Measurements from ENCODE around the gene TMEM125.

The TMEM125 gene

DNA sequence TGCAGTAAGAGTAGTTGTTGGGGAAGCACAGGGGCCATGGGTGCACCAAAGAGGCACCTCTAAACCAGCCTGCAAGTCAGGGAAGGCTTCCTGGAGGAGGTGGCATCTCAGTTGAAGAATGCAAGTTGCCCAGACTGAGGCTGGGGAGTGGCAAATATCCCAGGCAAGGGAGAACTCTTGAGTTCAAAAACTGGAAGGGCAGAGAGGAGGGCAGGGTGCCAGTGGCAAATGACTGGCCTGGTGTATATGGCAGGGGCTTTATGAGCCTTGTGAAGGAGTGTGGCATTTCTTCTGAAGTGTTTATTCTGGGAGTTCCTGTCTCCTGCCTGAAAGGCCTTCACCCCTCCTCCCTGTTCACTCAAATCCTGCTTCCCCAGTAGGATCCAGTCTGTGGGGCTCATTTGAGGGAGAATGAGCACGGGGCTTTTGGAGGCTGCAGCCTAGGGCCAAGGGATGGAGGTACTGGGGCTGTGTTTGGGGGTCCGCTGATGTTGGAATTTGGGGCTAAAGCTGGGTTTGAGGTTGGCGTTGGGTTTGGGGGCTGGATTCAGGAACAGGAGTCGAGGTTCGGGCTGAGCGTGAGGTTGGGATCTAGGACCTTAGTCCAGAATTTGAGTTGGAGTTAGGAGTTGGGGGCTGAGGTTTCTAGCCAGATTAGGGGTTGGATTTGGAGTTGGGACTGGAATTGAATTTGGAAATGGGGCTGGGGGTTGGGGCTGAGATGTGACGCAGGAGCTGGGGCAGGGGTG lies at the start of gene TMEM125:
Gene TMEM125 (plus strand): TSS at position 357 of the 749 bp plus-strand sequence. CDS start 2,740 bp downstream, outside the sequence.
- FAIRE-seq (no peak), DNase-seq (ENCODE audit: extremely low spot score, insufficient read length, low read depth) (no peak)

- FAIRE-seq: peak; percentile 81
Observed at GRCh38 chr1:43220905-43221778, 48.6 kb upstream of the TMEM125 start.

DNA sequence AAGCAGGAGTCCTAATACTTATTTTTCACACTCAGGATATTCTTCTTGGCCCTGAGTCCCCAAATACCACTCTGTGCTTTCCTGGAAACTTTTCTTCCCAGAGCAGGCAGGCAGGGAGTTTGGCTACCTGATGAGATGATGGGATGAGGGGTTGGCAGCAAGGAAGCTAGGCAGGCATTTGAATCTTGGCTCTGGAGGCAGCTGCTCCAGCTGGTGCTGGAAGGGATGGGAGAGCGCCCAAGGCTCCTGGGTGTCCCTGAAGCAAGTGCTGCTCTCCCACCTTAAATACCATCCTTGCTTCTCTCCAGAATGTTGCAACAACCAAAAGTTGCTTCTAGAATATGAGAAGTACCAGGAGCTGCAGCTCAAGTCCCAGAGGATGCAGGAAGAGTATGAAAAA lies 48.0 kb upstream of the TMEM125 start:
- FAIRE-seq (no peak), DNase-seq (ENCODE audit: extremely low spot score, insufficient read length, low read depth) (no peak)

More at GRCh38 chr1:43220905-43221778, 48.6 kb upstream of the TMEM125 start:
- no peak for DNase-seq (ENCODE audit: extremely low spot score, insufficient read length, low read depth)

DNA sequence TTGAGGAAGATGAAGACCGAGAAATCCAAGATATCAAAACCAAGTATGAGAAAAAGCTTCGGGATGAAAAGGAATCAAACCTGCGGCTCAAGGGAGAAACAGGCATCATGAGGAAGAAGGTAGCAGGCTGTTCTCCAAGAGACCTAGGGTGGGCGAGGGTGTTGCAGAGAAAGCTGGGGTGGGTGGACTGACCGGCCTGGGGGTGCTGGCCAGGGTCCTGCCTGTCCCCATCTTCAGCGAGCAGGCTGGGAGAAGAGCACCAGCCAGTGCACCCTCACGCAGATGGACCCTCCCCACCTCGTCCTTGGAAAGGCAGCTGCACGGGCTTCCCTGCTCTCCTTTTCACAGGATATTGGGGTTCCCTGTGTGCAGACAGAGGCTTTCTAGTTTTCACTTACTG lies 46.9 kb upstream of the TMEM125 start:
- DNase-seq (ENCODE audit: extremely low spot score, insufficient read length, low read depth) (no peak), FAIRE-seq (no peak)

DNA sequence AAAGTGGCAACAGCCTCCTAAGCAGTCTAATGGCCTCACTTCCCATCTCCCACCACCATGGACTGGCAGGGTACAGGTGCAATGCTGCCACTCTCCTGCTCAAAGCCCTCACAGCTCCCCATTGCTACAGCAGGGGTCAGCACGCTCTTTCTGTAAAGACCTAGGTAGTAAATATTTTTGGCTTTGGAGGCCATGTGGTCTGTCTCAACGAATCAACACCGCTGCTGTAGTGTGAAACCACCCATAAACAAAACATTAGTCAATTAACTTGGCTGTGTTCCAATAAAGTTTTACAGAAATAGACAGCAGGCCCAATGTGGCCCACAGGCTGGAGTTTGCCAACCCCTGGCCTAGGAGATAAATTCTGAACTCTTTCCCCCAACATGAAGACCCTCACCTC lies 44.6 kb upstream of the TMEM125 start:
- FAIRE-seq (peak; percentile 64), DNase-seq (ENCODE audit: extremely low spot score, insufficient read length, low read depth) (no peak)

GRCh38 chr1:43227143-43227764 lies 42.5 kb upstream of the TMEM125 start:
- FAIRE-seq (peak; percentile 96), DNase-seq (ENCODE audit: extremely low spot score, insufficient read length, low read depth) (peak; percentile 54)

- FAIRE-seq: no peak
- no peak for DNase-seq (ENCODE audit: extremely low spot score, insufficient read length, low read depth)
Observed at GRCh38 chr1:43229826-43230780, 39.7 kb upstream of the TMEM125 start.

- DNase-seq (ENCODE audit: extremely low spot score, insufficient read length, low read depth) (no peak), FAIRE-seq (no peak)
Observed at GRCh38 chr1:43232074-43232473, 37.7 kb upstream of the TMEM125 start.

DNA sequence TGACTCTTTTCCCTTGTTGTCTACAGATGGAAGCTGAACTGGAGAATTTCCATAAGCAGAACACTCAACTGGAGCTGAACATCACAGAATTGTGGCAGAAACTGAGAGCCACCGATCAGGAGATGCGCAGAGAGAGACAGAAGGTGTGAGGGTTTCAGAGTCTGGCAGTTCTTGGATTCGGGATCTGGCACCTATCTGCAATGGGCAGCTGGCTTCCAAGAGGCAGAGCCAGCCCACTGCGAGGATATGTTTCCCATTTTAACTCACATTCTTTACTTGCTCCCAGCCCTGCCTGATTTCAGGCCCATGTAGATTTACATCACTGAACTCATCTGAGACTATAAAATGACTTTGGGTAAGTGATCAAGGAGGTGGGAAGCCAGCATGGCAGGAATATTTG lies 37.3 kb upstream of the TMEM125 start:
- DNase-seq (ENCODE audit: extremely low spot score, insufficient read length, low read depth): no peak
- FAIRE-seq: no peak

DNA sequence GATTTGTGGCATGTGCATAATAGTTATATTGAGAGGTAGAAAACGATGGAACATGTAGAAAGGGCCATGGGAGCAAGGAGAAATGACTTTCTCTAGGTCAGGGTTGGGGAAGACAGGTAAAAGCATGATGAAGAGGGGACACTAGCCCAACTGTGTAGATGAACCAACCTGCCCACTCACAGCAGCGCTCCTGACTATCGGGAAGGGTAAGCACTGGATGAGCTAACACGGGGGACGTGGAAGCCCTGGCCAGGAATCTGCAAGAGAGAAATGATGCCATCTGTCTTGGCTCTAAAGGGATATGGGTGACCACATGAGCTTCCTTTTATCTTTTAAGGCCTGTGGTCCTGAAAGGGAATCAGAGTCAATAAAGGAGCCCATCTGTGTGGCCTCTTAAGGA lies 36.2 kb upstream of the TMEM125 start:
- FAIRE-seq (no peak), DNase-seq (ENCODE audit: extremely low spot score, insufficient read length, low read depth) (no peak)

GRCh38 chr1:43234267-43234666 lies 35.5 kb upstream of the TMEM125 start:
- no peak for FAIRE-seq
- no peak for DNase-seq (ENCODE audit: extremely low spot score, insufficient read length, low read depth)

- FAIRE-seq (no peak), DNase-seq (ENCODE audit: extremely low spot score, insufficient read length, low read depth) (no peak)
Observed at GRCh38 chr1:43235040-43235439, 34.7 kb upstream of the TMEM125 start.

- DNase-seq (ENCODE audit: extremely low spot score, insufficient read length, low read depth) (no peak), FAIRE-seq (no peak)
Observed at GRCh38 chr1:43235451-43236121, 34.2 kb upstream of the TMEM125 start.

DNA sequence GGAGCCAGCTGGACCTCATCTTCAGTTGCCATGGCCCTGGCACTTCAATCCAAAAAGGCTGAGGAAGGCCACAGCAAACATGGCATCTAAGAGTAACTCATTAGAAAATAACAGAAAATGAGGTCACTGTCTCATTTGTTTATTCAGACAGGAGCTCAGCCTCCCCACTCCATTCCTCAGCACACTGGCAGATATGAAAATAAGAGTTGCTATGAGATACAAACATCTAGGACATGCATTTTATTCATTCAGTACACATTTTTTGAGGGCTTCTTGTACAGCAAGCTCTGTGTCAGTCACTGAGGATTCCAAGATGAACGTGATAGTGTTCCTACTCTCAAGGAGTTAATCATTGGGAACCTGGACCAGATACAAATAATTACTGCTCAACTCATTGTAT lies 32.7 kb upstream of the TMEM125 start:
- DNase-seq (ENCODE audit: extremely low spot score, insufficient read length, low read depth): no peak
- FAIRE-seq: no peak

DNA sequence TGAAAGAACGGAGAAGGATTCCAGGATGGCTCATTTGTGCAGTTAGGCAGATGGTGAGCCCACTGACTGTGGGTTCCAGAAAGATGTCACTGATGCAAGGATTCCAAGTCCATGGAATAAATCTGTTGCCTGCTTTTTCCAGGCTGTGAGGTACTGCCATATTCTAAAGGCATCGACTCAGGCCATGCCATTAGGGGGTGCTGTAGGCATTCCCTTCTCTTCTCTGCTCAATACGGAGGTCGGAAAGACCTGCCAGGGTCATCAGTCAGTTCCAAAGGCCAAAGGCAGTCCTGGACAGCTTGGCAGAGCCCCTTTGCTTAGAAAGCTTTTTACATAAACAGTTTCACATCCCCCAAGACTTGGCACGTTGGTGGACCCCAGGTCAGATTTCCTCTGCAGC lies 31.7 kb upstream of the TMEM125 start:
- DNase-seq (ENCODE audit: extremely low spot score, insufficient read length, low read depth): no peak
- peak; percentile 74 for FAIRE-seq

DNA sequence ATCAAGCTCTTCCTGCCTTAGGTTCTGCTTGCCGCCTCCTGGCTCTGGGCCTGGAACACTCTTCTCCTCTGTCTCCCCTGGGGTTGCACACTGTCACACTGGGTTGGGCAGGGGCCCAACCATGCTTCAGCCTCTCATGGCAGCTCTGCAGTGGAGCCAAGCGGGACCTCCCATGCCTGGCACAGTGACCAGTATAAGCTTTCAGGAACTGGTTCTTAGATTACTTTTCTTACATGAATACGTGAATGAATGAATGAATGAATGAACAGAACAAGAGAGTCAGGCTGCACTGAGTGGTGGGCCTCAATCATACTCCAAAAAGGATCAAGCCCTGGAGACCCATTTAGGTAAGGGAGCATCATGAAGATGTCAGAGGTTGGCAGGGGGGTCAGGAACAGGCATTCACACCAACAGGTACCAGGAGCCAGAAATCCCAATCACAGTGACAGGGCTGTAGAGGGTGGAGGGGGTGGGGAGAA lies 30.8 kb upstream of the TMEM125 start:
- FAIRE-seq: no peak
- DNase-seq (ENCODE audit: extremely low spot score, insufficient read length, low read depth): no peak

DNA sequence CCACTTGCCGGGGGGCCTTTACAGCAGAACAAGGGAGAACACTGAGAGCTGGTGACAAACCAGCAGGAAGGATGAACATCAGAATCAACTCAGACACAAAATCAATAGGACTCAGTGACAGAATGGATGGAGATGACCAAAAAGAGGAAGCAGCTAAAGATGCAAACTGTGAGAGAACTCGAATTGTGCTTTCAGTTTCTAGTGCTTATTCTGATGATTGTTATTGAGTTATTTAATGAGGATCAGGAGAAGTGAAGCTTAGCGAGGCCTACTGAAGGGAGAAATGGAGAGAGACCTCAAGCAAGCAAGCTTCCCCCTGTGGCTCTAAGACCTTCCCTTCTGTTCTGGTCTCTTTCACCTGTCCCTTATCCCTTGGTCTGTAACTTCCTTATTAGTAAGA lies 30.3 kb upstream of the TMEM125 start:
- peak; percentile 97 for FAIRE-seq
- DNase-seq (ENCODE audit: extremely low spot score, insufficient read length, low read depth): peak; percentile 61

DNA sequence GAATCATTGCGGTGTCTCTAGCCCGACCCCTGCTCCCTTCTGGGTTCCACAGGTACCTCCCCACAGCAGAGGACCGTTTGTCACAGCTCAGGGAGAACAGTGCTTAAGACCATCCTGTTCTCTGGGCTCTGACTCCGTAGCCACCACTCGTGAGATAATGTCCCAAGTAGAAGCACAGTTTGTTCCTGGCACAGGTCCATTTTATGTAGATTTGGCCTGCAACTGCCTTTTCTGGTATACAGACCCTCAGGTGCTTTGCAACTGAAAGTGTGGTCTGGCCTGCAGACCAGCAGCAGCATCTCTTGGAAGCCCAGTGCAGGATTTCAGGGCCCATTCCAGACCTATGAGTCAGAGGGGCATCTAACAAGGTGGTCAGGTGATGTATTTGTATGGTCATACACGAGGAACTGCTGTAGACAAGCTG lies 28.4 kb upstream of the TMEM125 start:
- FAIRE-seq (no peak), DNase-seq (ENCODE audit: extremely low spot score, insufficient read length, low read depth) (no peak)

DNA sequence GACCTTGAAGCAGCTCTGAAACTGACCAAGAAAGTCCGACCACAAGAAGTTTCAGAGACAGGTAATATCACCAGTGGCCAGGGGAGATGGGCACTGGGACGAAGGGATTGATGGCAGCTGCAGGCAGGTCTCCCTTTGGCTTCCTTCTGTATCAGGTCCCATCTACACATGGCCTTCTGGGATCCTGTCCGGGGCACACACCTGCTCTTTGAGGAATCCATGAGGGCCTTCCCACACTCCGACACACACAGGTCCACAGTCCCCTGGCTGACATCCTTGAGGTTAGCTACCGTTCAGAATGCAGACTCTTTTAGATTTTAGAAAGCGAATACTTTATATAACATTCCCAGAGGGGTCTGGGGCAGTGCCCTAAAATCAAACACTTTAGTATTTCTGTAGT lies 26.5 kb upstream of the TMEM125 start:
- DNase-seq (ENCODE audit: extremely low spot score, insufficient read length, low read depth) (no peak), FAIRE-seq (no peak)

All from GM18507 (cell line).